GM10248 (cell line): ENCODE measurements around the gene PLCB4.

Source experiments
- CTCF ChIA-PET: fragments of 300-600 bp; sonication (Branson Sonifier 250); formaldehyde crosslinking; extraction: SDS; loops from one replicate; lab custom pipeline; 2021; ENCODE audit warnings: antibody characterized with exemption; lab: Yijun Ruan, JAX
- POLR2A ChIA-PET: fragments of 350-650 bp; sonication (Branson Sonifier 250); formaldehyde crosslinking; extraction: SDS; loops from one replicate; lab custom pipeline; 2020; ENCODE audit warnings: antibody characterized with exemption; lab: Yijun Ruan, JAX
- DNase-seq: peaks from one replicate; pipeline ENCODE4 v3.0.0; 2012; ENCODE audit errors: extremely low spot score
- TF ChIP-seq, protein P1 (sequence below): IDR thresholded peaks from 2 replicates; pipeline ENCODE4 v1.5.1; 2012; ENCODE audit warnings: mild to moderate bottlenecking, low read depth; ENCODE audit errors: extremely low read depth, missing control alignments, control extremely low read depth

The PLCB4 gene

DNA sequence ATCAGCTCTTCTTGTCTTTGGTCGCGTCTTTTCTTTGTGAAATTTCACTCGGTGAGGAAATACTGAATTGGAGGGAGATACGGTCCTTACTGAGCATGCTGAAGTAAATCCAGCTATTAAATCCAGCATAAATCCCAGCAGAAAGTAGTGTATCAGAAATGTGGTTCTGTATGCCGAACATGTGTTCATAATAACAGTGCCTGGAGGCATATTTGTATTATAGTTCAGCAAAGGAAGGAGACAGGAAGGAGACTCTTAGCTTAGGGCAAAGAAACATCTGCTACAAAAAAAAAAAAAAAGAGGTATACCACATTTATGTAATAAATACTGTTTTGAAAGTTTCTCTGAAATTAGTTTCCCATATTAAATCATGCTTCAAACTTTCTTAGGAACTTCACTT is 211.8 kb downstream of the PLCB4 start:
- ChIA-PET POLR2A (no interaction called here), CTCF (no interaction called here)
- DNase-seq = no peak
- TF ChIP-seq, protein P1, sequence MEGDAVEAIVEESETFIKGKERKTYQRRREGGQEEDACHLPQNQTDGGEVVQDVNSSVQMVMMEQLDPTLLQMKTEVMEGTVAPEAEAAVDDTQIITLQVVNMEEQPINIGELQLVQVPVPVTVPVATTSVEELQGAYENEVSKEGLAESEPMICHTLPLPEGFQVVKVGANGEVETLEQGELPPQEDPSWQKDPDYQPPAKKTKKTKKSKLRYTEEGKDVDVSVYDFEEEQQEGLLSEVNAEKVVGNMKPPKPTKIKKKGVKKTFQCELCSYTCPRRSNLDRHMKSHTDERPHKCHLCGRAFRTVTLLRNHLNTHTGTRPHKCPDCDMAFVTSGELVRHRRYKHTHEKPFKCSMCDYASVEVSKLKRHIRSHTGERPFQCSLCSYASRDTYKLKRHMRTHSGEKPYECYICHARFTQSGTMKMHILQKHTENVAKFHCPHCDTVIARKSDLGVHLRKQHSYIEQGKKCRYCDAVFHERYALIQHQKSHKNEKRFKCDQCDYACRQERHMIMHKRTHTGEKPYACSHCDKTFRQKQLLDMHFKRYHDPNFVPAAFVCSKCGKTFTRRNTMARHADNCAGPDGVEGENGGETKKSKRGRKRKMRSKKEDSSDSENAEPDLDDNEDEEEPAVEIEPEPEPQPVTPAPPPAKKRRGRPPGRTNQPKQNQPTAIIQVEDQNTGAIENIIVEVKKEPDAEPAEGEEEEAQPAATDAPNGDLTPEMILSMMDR = no peak

DNA sequence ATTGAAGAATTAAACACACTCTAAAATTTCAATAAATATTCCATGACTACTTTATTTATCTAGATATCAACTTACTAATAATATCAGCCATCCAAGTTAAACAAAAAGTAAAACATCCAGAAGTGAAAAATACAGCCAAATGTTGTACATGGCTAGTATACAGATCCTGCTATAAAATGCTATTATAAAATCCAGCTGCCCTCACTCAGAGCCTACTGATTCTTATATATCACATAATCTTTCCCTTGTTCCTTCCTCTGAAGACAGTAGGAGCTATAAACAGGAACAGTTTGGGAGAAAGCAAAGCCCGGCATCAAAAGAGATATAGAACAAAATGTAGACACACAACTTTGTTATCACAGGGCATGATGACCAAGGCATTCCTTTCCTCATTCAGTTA is 212.9 kb downstream of the PLCB4 start:
- no peak for DNase-seq
- ChIA-PET POLR2A (no interaction called here), CTCF (no interaction called here)
- TF ChIP-seq, protein P1 = no peak

DNA sequence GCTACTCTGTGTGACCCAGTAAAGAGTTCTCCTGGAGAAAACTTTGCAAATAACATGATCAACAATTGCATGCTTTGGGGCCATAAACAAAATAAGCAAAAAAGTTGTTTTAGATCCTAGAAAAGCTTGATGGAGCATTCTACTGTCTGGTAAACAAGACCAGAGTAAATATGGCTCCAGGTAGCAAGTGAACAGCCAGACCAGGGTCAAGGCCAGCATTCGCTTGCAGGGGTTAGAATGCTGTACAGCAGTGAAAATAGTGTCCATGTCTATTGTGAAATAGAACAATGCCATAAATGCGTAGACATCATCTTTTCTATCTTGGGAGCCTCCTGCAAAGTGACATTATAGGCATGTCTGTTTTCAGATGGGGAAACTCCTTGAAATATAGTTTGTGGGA is 216.7 kb downstream of the PLCB4 start:
- TF ChIP-seq, protein P1 = no peak
- ChIA-PET CTCF (interaction anchor here (2.2 kb wide), 1 partner anchor 10 kb away, joined by 5 read pairs; no protein-coding TSS in a partner anchor), POLR2A (no interaction called here)
- no peak for DNase-seq

DNA sequence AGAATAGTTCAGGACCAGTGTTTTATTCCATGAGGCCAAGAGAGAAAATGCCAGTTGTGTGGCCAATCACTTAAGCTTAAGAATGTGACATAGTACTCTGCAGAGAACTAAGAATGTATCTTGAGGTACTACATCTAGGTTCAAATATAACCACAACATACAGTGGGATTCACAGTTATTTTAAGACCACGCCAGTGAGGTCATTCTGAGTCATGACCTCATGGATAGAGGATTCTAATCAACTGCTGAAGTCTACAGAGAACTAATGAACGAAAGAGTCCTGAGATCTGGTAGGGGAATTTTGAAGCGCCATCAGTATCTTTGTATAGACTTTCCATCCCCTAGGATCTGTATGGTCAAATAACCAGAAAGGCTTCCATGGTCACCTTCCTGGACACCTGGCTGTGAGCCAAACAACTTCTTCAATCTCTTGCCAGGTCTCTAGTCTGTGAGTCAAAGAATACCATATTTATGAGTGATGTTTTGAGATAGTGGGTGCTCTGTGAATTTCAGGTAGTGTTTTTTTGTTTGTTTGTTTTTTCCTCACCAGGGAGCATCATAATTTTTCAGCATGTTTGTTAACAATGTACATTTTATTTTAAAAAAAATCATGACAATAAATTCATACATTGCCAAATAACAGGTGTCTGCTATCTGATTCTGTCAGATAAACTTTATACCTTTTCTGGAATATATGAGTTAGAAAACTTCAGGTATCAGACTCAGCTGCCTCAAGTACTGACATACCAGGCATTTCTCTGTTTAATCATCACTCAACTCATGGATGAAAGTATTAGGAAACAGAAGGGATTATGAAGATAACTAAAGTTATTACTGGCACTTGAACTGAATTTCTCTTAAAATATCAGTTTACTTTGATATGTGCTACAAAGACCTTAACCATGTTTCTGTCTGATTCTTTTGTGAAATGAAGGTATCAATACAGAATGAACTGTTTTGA is 217.9 kb downstream of the PLCB4 start:
- ChIA-PET CTCF (interaction anchor here (2.2 kb wide), 1 partner anchor 11 kb away, joined by 5 read pairs; no protein-coding TSS in a partner anchor), POLR2A (no interaction called here)
- TF ChIP-seq, protein P1 = no peak
- DNase-seq = no peak

DNA sequence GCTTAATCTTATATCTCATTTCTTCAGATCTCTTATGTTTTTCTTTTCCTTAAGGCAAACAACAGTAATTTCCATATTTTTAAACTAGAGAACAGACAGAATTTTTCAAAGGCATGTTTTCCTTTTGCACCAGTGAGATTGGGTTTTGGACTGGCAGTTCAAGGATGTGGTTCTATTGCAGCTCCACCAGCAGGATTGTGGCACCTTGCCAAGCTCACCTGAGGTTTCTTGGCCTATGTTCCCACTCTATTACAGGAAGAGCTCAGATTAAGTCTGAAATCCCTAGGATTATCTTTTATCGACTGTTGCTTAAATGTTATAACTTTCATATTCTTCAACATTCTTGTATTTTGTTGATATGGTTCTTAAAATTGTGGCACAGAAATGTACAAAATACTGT is 218.9 kb downstream of the PLCB4 start:
- CTCF ChIA-PET = interaction anchor here (2.2 kb wide), 1 partner anchor 12 kb away, joined by 5 read pairs; no protein-coding TSS in a partner anchor
- POLR2A ChIA-PET = no interaction called here
- no peak for DNase-seq
- TF ChIP-seq, protein P1 = no peak

DNA sequence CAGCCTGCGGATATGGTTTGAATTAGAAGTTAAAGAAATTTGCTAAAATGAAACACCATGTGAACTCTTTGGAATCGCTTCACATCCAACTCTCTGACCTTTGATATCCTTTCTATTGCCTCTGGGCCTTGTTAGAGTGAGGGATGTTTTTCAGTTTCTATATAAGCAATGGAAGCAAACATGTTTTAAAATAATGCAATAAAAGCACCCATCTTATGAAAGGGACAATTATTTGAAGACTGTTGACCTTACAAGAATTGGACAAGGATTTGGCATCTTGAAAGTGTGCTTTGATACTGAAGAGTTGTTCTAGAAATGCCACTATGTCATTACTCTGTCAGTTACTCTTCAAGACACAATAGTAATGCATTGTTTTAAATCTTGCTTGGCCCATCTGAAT is 221.4 kb downstream of the PLCB4 start:
- no peak for DNase-seq
- TF ChIP-seq, protein P1 = no peak
- ChIA-PET CTCF (interaction anchor here (1.2 to 1.6 kb wide), 2 partner anchors 19 to 27 kb away, joined by 3 to 5 read pairs; no protein-coding TSS in a partner anchor), POLR2A (no interaction called here)
